ENCODE data around the gene RABEP2. TPM values are rescaled to one million over a fixed set of nuclear protein-coding genes. Genes with fewer than 3 reads are reported as not detected.
"Not testable (repeated sequence)": the region's sequence is repeated elsewhere in the genome, so short reads cannot be mapped to it uniquely, and the experiment has no call there.

The RABEP2 gene
- total RNA-seq, 1 experiment from 2014 or later = 50.6 TPM

DNA sequence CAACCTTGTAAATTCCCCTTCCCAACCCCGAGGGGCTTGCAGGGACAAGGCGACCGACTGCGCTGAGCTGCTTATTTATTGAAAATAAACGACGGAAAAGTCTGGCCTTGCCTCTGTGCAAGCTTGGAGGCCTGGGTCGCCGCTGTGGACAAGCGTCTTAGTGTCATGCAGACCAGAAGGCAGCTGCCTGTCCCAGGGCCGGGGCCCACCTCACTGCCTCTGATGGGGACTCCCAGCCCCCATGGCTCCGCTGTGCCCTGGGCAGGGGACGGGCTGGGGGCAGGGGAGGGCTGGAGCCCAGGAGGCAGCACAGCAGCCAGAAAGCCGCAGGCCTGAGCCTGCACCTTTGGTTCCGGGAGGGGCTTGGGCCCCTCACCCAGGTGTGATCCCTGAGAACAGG, 20.7 kb downstream of the RABEP2 start:
- no peak for DNase-seq (ENCODE audit: low read depth)

GRCh38 chr16:28903344-28904042, 21.5 kb downstream of the RABEP2 start:
- no peak for DNase-seq (ENCODE audit: low read depth)

- no peak for DNase-seq (ENCODE audit: low read depth)
Observed at GRCh38 chr16:28902909-28903308, 22.1 kb downstream of the RABEP2 start.

DNA sequence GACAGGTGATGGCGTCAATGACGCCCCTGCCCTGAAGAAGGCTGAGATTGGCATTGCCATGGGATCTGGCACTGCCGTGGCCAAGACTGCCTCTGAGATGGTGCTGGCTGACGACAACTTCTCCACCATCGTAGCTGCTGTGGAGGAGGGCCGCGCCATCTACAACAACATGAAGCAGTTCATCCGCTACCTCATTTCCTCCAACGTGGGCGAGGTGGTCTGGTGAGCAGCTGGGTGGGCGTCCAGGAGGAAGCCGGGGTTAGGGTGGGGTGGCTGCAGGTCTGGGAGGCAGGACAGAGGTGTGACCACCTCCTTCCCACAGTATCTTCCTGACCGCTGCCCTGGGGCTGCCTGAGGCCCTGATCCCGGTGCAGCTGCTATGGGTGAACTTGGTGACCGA, 23.2 kb downstream of the RABEP2 start:
- DNase-seq (ENCODE audit: low read depth) = no peak

GRCh38 chr16:28900601-28901000, 24.4 kb downstream of the RABEP2 start:
- no peak for DNase-seq (ENCODE audit: low read depth)

DNA sequence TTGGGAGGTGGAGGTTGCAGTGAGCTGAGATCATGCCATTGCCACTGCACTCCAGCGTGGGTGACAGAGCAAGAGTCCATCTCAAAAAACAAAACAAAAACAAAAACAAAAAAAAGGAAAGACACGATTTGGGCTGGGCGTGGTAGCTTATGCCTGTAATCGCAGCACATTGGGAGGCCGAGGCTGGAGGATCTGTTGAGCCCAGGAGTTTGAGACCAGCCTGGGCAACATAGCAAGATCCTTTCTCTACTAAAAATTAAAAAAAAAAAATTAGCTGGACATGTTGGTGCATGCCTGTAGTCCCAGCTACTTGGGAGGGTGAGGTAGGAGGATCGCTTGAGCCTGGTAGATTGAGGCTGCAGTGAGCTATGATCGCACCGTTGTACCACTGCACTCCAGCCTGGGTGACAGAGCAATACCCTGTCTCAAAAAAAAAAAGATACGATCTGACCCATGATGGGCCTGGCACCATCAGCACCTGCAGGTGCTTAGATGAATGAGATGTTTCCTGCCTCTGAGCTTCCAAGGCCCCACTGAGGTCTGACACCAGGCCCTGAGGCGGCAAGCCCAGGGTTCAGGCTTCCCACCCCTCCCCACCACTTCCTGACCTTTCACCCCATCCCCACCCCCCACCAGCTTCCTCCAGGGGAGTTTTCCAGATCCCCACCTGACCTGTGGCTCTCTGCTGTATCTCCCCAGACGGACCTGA, 25.0 kb downstream of the RABEP2 start:
- DNase-seq (ENCODE audit: low read depth) = no peak

DNA sequence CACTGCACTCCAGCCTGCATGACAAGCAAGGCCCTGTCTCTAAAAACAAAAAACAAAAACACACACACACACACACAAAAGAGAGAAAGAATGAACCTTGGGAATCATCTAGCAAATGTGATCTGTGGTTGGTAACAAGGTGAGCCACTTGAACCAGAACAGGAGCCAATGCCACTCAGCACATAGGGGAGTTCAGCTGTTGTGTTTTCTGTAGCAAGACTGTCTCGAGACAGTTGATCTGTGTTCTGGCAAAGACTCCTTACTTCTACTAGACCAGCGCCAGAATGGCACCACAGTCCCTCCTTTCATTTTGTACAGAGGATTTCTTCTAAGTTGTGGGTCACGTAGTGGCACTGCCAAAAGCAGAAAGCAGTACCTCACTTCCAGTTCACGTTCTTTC, 26.1 kb downstream of the RABEP2 start:
- DNase-seq (ENCODE audit: low read depth) = no peak

- no peak for DNase-seq (ENCODE audit: low read depth)
Observed at GRCh38 chr16:28898266-28898665, 26.8 kb downstream of the RABEP2 start.

- no peak for DNase-seq (ENCODE audit: low read depth)
Observed at GRCh38 chr16:28897826-28898225, 27.2 kb downstream of the RABEP2 start.

GRCh38 chr16:28895609-28896008, 29.4 kb downstream of the RABEP2 start:
- DNase-seq (ENCODE audit: low read depth) = no peak

- DNase-seq (ENCODE audit: low read depth) = no peak
Observed at GRCh38 chr16:28893291-28893690, 31.7 kb downstream of the RABEP2 start.

DNA sequence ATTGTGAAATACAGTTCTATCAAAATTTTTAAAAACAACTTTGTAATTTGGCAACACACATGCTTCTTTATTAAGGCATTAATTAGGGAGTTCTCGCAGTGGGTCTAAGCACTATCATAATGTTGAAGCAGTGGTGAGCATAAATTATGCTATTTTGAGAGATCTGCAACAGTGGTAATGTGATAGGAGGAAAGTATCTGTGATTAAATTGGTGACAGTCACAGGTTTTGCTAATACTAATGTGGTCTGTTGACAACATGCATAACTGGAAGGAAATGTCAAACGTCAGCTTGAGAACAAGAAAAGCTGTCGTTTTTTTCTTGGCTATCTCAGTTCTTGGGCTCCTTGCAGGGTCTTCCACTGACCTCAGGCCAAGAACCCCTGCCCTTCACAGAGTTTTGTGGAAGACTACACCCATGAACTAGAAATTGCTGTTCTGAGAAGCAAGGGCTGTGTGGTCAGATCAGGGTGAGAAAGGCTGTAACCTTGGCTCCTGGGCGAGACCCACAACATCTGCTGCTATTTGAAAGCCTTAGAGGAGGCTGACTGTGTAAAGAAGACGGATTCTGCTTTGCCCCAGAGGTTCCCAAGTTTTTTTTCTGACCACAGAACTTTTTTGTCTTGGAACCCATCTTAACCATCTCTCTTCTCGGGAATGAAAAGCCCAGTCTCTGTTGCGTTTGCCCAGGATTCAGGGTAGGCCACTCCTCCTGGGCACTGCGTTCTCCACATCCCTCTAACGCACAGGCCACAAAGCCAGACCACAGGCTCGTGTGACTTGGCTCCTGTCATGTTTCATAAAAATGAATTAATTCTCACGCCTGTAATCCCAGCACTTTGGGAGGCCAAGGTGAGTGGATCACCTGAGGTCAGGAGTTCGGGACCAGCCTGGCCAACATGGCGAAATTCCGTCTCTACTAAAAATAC, 32.8 kb downstream of the RABEP2 start:
- DNase-seq (ENCODE audit: low read depth) = no peak

- not testable (repeated sequence) for DNase-seq (ENCODE audit: low read depth)
Observed at GRCh38 chr16:28890355-28890754, 34.7 kb downstream of the RABEP2 start.

DNA sequence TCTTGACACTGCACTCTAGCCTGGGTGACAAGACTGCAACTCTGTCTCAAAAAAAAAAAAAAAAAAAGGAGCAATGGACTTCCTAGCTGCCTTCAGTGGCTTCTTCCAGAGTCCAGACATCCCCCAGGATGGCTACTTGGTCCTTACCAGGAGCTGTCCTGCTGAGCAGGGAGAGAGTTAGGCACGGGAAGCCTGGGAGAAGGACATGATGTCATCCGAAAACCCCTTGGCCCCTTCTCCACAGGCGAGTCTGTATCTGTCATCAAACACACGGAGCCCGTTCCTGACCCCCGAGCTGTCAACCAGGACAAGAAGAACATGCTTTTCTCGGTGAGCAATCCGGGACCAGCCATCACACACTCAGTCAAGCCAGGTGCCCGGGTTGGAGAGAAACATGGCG, 38.1 kb downstream of the RABEP2 start:
- no peak for DNase-seq (ENCODE audit: low read depth)

DNA sequence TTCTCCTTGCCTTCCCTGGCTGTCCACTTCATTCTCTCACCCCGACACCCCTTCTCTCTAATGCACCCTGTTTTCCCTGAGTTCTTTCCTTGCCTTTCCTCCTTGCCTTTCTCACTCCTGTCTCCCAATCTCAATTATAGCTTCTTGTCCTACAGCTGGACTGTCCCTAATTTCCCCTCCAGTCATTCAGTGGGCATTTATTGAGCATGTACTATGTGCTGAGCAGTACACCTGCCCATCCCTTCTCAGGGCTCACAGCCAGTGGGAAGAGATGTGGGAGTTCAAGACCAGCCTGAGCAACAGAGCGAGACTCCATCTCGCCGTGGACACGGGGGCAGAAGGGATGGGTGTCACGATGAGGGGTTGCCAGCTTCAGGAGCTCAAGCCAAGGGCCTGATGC, 41.0 kb downstream of the RABEP2 start:
- no peak for DNase-seq (ENCODE audit: low read depth)

GRCh38 chr16:28883221-28883996, 41.6 kb downstream of the RABEP2 start:
- DNase-seq (ENCODE audit: low read depth) = no peak

- no peak for DNase-seq (ENCODE audit: low read depth)
Observed at GRCh38 chr16:28882551-28883160, 42.4 kb downstream of the RABEP2 start.

DNA sequence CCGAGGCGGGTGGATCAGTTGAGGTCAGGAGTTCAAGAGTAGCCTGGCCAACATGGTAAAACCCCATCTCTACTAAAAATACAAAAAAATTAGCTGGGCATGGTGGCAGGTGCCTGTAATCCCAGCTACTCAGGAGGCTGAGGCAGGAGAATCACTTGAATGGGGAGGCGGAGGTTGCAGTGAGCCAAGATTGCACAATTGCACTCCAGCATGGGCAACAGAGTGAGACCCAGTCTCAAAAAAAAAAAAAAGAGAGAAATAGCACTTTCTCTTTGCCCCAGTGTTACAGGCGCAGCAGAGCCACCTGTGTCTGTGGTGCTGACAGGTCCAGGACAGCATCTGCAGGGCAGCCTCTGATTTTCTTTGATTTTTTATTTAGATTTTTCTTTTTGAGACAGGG, 43.5 kb downstream of the RABEP2 start:
- DNase-seq (ENCODE audit: low read depth) = not testable (repeated sequence)

- DNase-seq (ENCODE audit: low read depth) = no peak
Observed at GRCh38 chr16:28880955-28881354, 44.1 kb downstream of the RABEP2 start.

DNA sequence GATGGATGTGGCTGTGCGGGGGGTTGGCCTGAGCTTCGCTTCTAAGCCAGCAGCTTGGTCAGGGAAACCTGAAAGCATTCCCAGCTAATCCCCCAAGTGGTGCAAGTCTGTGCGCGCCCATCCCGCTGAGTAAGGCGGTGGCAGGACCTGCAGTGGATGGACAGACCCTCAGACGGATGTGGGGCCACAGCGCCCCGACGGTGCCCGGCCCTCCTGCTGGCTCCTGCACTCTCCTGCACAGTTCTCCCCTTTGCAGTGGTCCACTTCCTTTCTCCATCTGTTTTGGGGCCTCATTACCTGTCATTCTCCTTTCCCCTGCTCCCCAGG, 44.5 kb downstream of the RABEP2 start:
- DNase-seq (ENCODE audit: low read depth) = no peak

Data from LHCN-M2 (cell line).